ENCODE measurements around the gene KDM3B. TPM values are rescaled to one million over a fixed set of nuclear protein-coding genes. Genes with fewer than 3 reads are reported as not detected.

Gene KDM3B
- total and polyA plus RNA-seq, 9 of the 15 experiments (the other 6 are each of a cell fraction or from before 2014, with no cell fraction given) = 13.8 to 62.8 (median 41.9) TPM

DNA sequence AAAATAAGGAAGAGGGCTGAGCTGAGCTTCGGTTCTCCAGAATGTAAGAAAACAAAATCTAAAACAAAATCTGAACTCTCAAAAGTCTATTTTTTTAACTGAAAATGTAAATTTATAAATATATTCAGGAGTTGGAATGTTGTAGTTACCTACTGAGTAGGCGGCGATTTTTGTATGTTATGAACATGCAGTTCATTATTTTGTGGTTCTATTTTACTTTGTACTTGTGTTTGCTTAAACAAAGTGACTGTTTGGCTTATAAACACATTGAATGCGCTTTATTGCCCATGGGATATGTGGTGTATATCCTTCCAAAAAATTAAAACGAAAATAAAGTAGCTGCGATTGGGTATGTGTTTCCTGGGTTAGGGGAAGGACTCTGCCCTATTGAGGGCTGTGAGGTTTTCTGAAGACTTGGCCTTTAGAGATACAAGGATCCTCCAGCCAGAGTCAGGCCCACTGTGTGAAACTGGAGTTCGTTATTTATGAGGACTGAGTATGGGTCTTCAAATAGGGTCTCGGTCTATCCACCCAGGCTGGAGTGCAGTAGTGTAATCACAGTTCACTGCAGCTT is 116.6 kb downstream of the KDM3B start (continued):
- TF ChIP-seq, protein P1, sequence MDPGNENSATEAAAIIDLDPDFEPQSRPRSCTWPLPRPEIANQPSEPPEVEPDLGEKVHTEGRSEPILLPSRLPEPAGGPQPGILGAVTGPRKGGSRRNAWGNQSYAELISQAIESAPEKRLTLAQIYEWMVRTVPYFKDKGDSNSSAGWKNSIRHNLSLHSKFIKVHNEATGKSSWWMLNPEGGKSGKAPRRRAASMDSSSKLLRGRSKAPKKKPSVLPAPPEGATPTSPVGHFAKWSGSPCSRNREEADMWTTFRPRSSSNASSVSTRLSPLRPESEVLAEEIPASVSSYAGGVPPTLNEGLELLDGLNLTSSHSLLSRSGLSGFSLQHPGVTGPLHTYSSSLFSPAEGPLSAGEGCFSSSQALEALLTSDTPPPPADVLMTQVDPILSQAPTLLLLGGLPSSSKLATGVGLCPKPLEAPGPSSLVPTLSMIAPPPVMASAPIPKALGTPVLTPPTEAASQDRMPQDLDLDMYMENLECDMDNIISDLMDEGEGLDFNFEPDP (CRISPR knock-in tag; IDR thresholded peaks at IDR 0.05) = no peak
- TF ChIP-seq EP400 (IDR thresholded peaks at IDR 0.05) = peak; percentile 29; the same call in 1 of the 2 replicates
- TF ChIP-seq ZBTB8A (IDR thresholded peaks at IDR 0.05; ENCODE audit: partially characterized antibody) = peak; percentile 56
- TF ChIP-seq, protein P2, sequence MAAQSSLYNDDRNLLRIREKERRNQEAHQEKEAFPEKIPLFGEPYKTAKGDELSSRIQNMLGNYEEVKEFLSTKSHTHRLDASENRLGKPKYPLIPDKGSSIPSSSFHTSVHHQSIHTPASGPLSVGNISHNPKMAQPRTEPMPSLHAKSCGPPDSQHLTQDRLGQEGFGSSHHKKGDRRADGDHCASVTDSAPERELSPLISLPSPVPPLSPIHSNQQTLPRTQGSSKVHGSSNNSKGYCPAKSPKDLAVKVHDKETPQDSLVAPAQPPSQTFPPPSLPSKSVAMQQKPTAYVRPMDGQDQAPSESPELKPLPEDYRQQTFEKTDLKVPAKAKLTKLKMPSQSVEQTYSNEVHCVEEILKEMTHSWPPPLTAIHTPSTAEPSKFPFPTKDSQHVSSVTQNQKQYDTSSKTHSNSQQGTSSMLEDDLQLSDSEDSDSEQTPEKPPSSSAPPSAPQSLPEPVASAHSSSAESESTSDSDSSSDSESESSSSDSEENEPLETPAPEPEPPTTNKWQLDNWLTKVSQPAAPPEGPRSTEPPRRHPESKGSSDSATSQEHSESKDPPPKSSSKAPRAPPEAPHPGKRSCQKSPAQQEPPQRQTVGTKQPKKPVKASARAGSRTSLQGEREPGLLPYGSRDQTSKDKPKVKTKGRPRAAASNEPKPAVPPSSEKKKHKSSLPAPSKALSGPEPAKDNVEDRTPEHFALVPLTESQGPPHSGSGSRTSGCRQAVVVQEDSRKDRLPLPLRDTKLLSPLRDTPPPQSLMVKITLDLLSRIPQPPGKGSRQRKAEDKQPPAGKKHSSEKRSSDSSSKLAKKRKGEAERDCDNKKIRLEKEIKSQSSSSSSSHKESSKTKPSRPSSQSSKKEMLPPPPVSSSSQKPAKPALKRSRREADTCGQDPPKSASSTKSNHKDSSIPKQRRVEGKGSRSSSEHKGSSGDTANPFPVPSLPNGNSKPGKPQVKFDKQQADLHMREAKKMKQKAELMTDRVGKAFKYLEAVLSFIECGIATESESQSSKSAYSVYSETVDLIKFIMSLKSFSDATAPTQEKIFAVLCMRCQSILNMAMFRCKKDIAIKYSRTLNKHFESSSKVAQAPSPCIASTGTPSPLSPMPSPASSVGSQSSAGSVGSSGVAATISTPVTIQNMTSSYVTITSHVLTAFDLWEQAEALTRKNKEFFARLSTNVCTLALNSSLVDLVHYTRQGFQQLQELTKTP (IDR thresholded peaks at IDR 0.05; ENCODE audit: low read depth in 1 of 2, partially characterized antibody in 2 of 2) = peak; percentile 21 to 28
- 0 out of 2 replicates have a peak, but pooled peaks have one; percentile 5 for TF ChIP-seq ZBED1 (IDR thresholded peaks at IDR 0.05)
- TF ChIP-seq ZBTB7A (IDR thresholded peaks at IDR 0.05; ENCODE audit: borderline replicate concordance, control insufficient read depth, low read depth, low read length) = peak; percentile 52
- TF ChIP-seq, protein P3, sequence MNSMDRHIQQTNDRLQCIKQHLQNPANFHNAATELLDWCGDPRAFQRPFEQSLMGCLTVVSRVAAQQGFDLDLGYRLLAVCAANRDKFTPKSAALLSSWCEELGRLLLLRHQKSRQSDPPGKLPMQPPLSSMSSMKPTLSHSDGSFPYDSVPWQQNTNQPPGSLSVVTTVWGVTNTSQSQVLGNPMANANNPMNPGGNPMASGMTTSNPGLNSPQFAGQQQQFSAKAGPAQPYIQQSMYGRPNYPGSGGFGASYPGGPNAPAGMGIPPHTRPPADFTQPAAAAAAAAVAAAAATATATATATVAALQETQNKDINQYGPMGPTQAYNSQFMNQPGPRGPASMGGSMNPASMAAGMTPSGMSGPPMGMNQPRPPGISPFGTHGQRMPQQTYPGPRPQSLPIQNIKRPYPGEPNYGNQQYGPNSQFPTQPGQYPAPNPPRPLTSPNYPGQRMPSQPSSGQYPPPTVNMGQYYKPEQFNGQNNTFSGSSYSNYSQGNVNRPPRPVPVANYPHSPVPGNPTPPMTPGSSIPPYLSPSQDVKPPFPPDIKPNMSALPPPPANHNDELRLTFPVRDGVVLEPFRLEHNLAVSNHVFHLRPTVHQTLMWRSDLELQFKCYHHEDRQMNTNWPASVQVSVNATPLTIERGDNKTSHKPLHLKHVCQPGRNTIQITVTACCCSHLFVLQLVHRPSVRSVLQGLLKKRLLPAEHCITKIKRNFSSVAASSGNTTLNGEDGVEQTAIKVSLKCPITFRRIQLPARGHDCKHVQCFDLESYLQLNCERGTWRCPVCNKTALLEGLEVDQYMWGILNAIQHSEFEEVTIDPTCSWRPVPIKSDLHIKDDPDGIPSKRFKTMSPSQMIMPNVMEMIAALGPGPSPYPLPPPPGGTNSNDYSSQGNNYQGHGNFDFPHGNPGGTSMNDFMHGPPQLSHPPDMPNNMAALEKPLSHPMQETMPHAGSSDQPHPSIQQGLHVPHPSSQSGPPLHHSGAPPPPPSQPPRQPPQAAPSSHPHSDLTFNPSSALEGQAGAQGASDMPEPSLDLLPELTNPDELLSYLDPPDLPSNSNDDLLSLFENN (IDR thresholded peaks at IDR 0.05; ENCODE audit: low read depth in 2 of 2, low read length in 2 of 2) = peak in 1 of 2 experiments; percentile 12; a peak in 1 of 4 replicates
- peak; percentile 36; the same call in 1 of the 2 replicates for TF ChIP-seq GABPB2 (CRISPR knock-in tag; conservative IDR thresholded peaks at IDR 0.05)
- peak; percentile 0; the same call in 1 of the 2 replicates for TF ChIP-seq CHCHD3 (CRISPR knock-in tag; IDR thresholded peaks at IDR 0.05)
- TF ChIP-seq SMAD1 (IDR thresholded peaks at IDR 0.05; ENCODE audit: low read depth, low read length, partially characterized antibody) = peak; percentile 97
